Measurements from ENCODE around the gene NUDT21. TPM values are rescaled to one million over a fixed set of nuclear protein-coding genes. Genes with fewer than 3 reads are reported as not detected.
"Not testable (repeated sequence)": the region's sequence is repeated elsewhere in the genome, so short reads cannot be mapped to it uniquely, and the experiment has no call there.

Gene NUDT21
- polyA plus RNA-seq (2013, experiment 1 of 2), result 199 TPM
- 206 TPM for polyA plus RNA-seq (2013, experiment 2 of 2)

- Histone ChIP-seq H3K79me2 (ENCODE audit: control insufficient read depth, insufficient read depth, low read length) (peaks cover 49% of the 10 kb centered on the region), H3K4me3 (ENCODE audit: low read length) (peak within 1 kb of the TSS; percentile 57), H3K4ac (ENCODE audit: low read depth, low read length) (peak within 1 kb of the TSS; percentile 95), H3K18ac (ENCODE audit: low read length) (peak within 1 kb of the TSS; percentile 19), H3K56ac (ENCODE audit: low read length) (peak within 1 kb of the TSS; percentile 86), H3K27me3 (ENCODE audit: insufficient read depth, low read length, poor library complexity) (no peaks in the 10 kb centered on the region), H2BK5ac (ENCODE audit: low read length) (peak within 1 kb of the TSS; percentile 8), H3K4me2 (ENCODE audit: low read length) (peak within 1 kb of the TSS; percentile 84), H3K9ac (ENCODE audit: low read length) (peak within 1 kb of the TSS; percentile 85), H2BK15ac (replicated peaks; ENCODE audit: low read depth) (no peak within 1 kb of the TSS), H3K79me1 (ENCODE audit: low read length) (peaks cover 3% of the 10 kb centered on the region), H2BK120ac (ENCODE audit: low read depth, low read length) (no peak within 1 kb of the TSS), H3K23ac (ENCODE audit: low read length) (no peak within 1 kb of the TSS), H4K5ac (ENCODE audit: low read length) (no peak within 1 kb of the TSS), H3K4me1 (ENCODE audit: control insufficient read depth, low read depth, low read length) (peaks cover 3% of the 10 kb centered on the region), H3K36me3 (ENCODE audit: control insufficient read depth, insufficient read depth, low read length) (no peaks in the 10 kb centered on the region), H3K27ac (ENCODE audit: low read depth, low read length) (peak within 1 kb of the TSS; percentile 39), H4K8ac (ENCODE audit: low read depth, low read length) (peak within 1 kb of the TSS; percentile 83), H2AK5ac (ENCODE audit: low read length) (no peak within 1 kb of the TSS)
- peak; percentile 99 for DNase-seq
- WGBS (ENCODE audit: extremely low coverage, insufficient coverage, low lambda C conversion rate), result no CpG with 5 or more reads among the region's 56 CpGs
These were observed at the start of gene NUDT21, which contains the start of gene OGFOD1 for GRCh38 chr16:56450986-56451752. Gene NUDT21 (minus strand): TSS chr16:56451332. CDS start chr16:56451202, 130 bp downstream. Gene OGFOD1 (plus strand): TSS chr16:56451554. CDS start chr16:56451613, 59 bp downstream.

GRCh38 chr16:56493815-56494214 is 42.7 kb upstream of the NUDT21 start:
- Histone ChIP-seq H4K8ac (ENCODE audit: low read depth, low read length) (no peak overlapping the region), H3K4me1 (ENCODE audit: control insufficient read depth, low read depth, low read length) (no peaks in the 10 kb centered on the region), H3K36me3 (ENCODE audit: control insufficient read depth, insufficient read depth, low read length) (no peaks in the 10 kb centered on the region), H2AK5ac (ENCODE audit: low read length) (no peak overlapping the region), H2BK5ac (ENCODE audit: low read length) (no peak overlapping the region), H2BK120ac (ENCODE audit: low read depth, low read length) (no peak overlapping the region), H3K4me2 (ENCODE audit: low read length) (no peak overlapping the region), H3K79me2 (ENCODE audit: control insufficient read depth, insufficient read depth, low read length) (no peaks in the 10 kb centered on the region), H3K4me3 (ENCODE audit: low read length) (no peak overlapping the region), H2BK15ac (replicated peaks; ENCODE audit: low read depth) (no peak overlapping the region), H3K56ac (ENCODE audit: low read length) (no peak overlapping the region), H3K27me3 (ENCODE audit: insufficient read depth, low read length, poor library complexity) (no peaks in the 10 kb centered on the region), H3K23ac (ENCODE audit: low read length) (no peak overlapping the region), H3K79me1 (ENCODE audit: low read length) (no peaks in the 10 kb centered on the region), H3K18ac (ENCODE audit: low read length) (no peak overlapping the region), H3K4ac (ENCODE audit: low read depth, low read length) (no peak overlapping the region), H4K5ac (ENCODE audit: low read length) (no peak overlapping the region), H3K9ac (ENCODE audit: low read length) (no peak overlapping the region), H3K27ac (ENCODE audit: low read depth, low read length) (no peak overlapping the region)
- no CpG with 5 or more reads among the region's 1 CpG for WGBS (ENCODE audit: extremely low coverage, insufficient coverage, low lambda C conversion rate)
- DNase-seq, result no peak

- no peaks in the 10 kb centered on the region for H3K4me1 ChIP-seq (ENCODE audit: control insufficient read depth, low read depth, low read length)
These were observed 42.0 kb upstream of the NUDT21 start for GRCh38 chr16:56493126-56493525.

GRCh38 chr16:56491657-56492261 is 40.6 kb upstream of the NUDT21 start:
- Histone ChIP-seq H4K8ac (ENCODE audit: low read depth, low read length) (no peak overlapping the region), H4K5ac (ENCODE audit: low read length) (no peak overlapping the region)
- no CpG with 5 or more reads among the region's 4 CpGs for WGBS (ENCODE audit: extremely low coverage, insufficient coverage, low lambda C conversion rate)

More at GRCh38 chr16:56493126-56493525, 42.0 kb upstream of the NUDT21 start:
- Histone ChIP-seq H3K36me3 (ENCODE audit: control insufficient read depth, insufficient read depth, low read length) (no peaks in the 10 kb centered on the region), H3K27me3 (ENCODE audit: insufficient read depth, low read length, poor library complexity) (no peaks in the 10 kb centered on the region), H3K79me1 (ENCODE audit: low read length) (no peaks in the 10 kb centered on the region), H2AK5ac (ENCODE audit: low read length) (no peak overlapping the region), H3K9ac (ENCODE audit: low read length) (no peak overlapping the region), H3K27ac (ENCODE audit: low read depth, low read length) (no peak overlapping the region), H3K23ac (ENCODE audit: low read length) (no peak overlapping the region), H3K4me2 (ENCODE audit: low read length) (no peak overlapping the region), H3K79me2 (ENCODE audit: control insufficient read depth, insufficient read depth, low read length) (no peaks in the 10 kb centered on the region), H4K5ac (ENCODE audit: low read length) (no peak overlapping the region), H4K8ac (ENCODE audit: low read depth, low read length) (no peak overlapping the region), H3K4ac (ENCODE audit: low read depth, low read length) (no peak overlapping the region), H2BK5ac (ENCODE audit: low read length) (no peak overlapping the region), H2BK15ac (replicated peaks; ENCODE audit: low read depth) (no peak overlapping the region), H2BK120ac (ENCODE audit: low read depth, low read length) (no peak overlapping the region), H3K56ac (ENCODE audit: low read length) (no peak overlapping the region), H3K4me3 (ENCODE audit: low read length) (no peak overlapping the region), H3K18ac (ENCODE audit: low read length) (no peak overlapping the region)
- no CpG with 5 or more reads among the region's 2 CpGs for WGBS (ENCODE audit: extremely low coverage, insufficient coverage, low lambda C conversion rate)
- peak; percentile 67 for DNase-seq

GRCh38 chr16:56488868-56489267 is 37.7 kb upstream of the NUDT21 start:
- not testable (repeated sequence) for H4K8ac ChIP-seq (ENCODE audit: low read depth, low read length); H3K23ac ChIP-seq (ENCODE audit: low read length); H3K79me1 ChIP-seq (ENCODE audit: low read length); H3K18ac ChIP-seq (ENCODE audit: low read length); H3K4ac ChIP-seq (ENCODE audit: low read depth, low read length); H3K4me1 ChIP-seq (ENCODE audit: control insufficient read depth, low read depth, low read length); H3K27me3 ChIP-seq (ENCODE audit: insufficient read depth, low read length, poor library complexity); DNase-seq; H2BK15ac ChIP-seq (replicated peaks; ENCODE audit: low read depth); H3K56ac ChIP-seq (ENCODE audit: low read length); H3K79me2 ChIP-seq (ENCODE audit: control insufficient read depth, insufficient read depth, low read length); H2AK5ac ChIP-seq (ENCODE audit: low read length); H2BK120ac ChIP-seq (ENCODE audit: low read depth, low read length); H4K5ac ChIP-seq (ENCODE audit: low read length); H3K4me2 ChIP-seq (ENCODE audit: low read length); H3K4me3 ChIP-seq (ENCODE audit: low read length); H3K27ac ChIP-seq (ENCODE audit: low read depth, low read length); H3K36me3 ChIP-seq (ENCODE audit: control insufficient read depth, insufficient read depth, low read length); H2BK5ac ChIP-seq (ENCODE audit: low read length); H3K9ac ChIP-seq (ENCODE audit: low read length)
- WGBS (ENCODE audit: extremely low coverage, insufficient coverage, low lambda C conversion rate), result no CpG with 5 or more reads among the region's 1 CpG

More at GRCh38 chr16:56491657-56492261, 40.6 kb upstream of the NUDT21 start:
- Histone ChIP-seq H3K79me2 (ENCODE audit: control insufficient read depth, insufficient read depth, low read length) (no peaks in the 10 kb centered on the region), H3K36me3 (ENCODE audit: control insufficient read depth, insufficient read depth, low read length) (no peaks in the 10 kb centered on the region), H3K4ac (ENCODE audit: low read depth, low read length) (no peak overlapping the region), H2BK15ac (replicated peaks; ENCODE audit: low read depth) (no peak overlapping the region), H3K27ac (ENCODE audit: low read depth, low read length) (no peak overlapping the region), H3K4me3 (ENCODE audit: low read length) (no peak overlapping the region), H3K23ac (ENCODE audit: low read length) (no peak overlapping the region), H3K4me1 (ENCODE audit: control insufficient read depth, low read depth, low read length) (no peaks in the 10 kb centered on the region), H3K9ac (ENCODE audit: low read length) (no peak overlapping the region), H3K27me3 (ENCODE audit: insufficient read depth, low read length, poor library complexity) (no peaks in the 10 kb centered on the region), H3K18ac (ENCODE audit: low read length) (no peak overlapping the region), H3K4me2 (ENCODE audit: low read length) (no peak overlapping the region), H3K79me1 (ENCODE audit: low read length) (no peaks in the 10 kb centered on the region), H2AK5ac (ENCODE audit: low read length) (no peak overlapping the region), H2BK120ac (ENCODE audit: low read depth, low read length) (no peak overlapping the region), H2BK5ac (ENCODE audit: low read length) (no peak overlapping the region), H3K56ac (ENCODE audit: low read length) (no peak overlapping the region)
- no peak for DNase-seq

Measured in mesendoderm (in vitro differentiated cells).